HepG2 (cell line): Measurements from ENCODE around the gene TFDP1. TPM values are rescaled to one million over a fixed set of nuclear protein-coding genes. Genes with fewer than 3 reads are reported as not detected.

Source experiments
- ATAC-seq: fragments of 200-7000 bp; cut with Tn5 transposase; 3 replicates; pipeline ENCODE4 v1.9.1; 2020; ENCODE audit warnings: mild to moderate bottlenecking, moderate library complexity
- BruUV-seq: library from RNA; stranded (reverse); fragments of 400-500 nt; replicated peaks from 2 replicates; lab custom pipeline; 2021; lab: Mats Ljungman, UMichigan
- CTCF ChIA-PET: fragments of 300-600 bp; formaldehyde crosslinking; extraction: SDS; loops from one replicate; lab custom pipeline; 2021; ENCODE audit warnings: low total read pairs, inconsistent platforms, low intra/inter-chr PET ratio; lab: Yijun Ruan, JAX
- POLR2A ChIA-PET: fragments of 350-600 bp; sonication (Branson Sonifier 250); formaldehyde crosslinking; loops from one replicate; lab custom pipeline; 2020; ENCODE audit warnings: antibody characterized with exemption, inconsistent platforms; lab: Yijun Ruan, JAX
- DNase-seq: peaks from one replicate; pipeline ENCODE4 v3.0.0-alpha.2; 2015; ENCODE audit warnings: low spot score
- FAIRE-seq: peaks from 3 replicates; lab custom pipeline; 2011; peaks lifted over from hg19 to GRCh38; lab: Jason Lieb, UNC
- H2AFZ ChIP-seq: one replicate; pipeline ENCODE4 v1.6.1; 2011; ENCODE audit warnings: low read length, inconsistent platforms
- H3K27ac ChIP-seq: fragments of 300-600 bp; 3 replicates; pipeline ENCODE4 v1.8.0; 2011; ENCODE audit warnings: mixed run types, mild to moderate bottlenecking, mixed read lengths, low read length, inconsistent platforms; ENCODE audit not compliant: insufficient read depth; ENCODE audit errors: extremely low read length
- H3K27me3 ChIP-seq, 2 experiments: fragments of 200-600 bp in 1 of 2; 2 replicates in 1 of 2; 3 replicates in 1 of 2; pipeline versions ENCODE4 v1.6.0 to v1.8.0; 2011; ENCODE audit warnings: low read length in 2 of 2, mild to moderate bottlenecking in 2 of 2, moderate library complexity in 2 of 2, inconsistent platforms in 1 of 2; ENCODE audit not compliant: insufficient read depth in 2 of 2, control insufficient read depth in 1 of 2
- H3K36me3 ChIP-seq, 2 experiments: fragments of 200-600 bp in 1 of 2; replicated peaks in 1 of 2; 2 replicates in 1 of 2; 3 replicates in 1 of 2; pipeline versions ENCODE4 v1.5.1 to v1.8.0; 2011; ENCODE audit warnings: low read length in 2 of 2, inconsistent platforms in 1 of 2; ENCODE audit not compliant: insufficient read depth in 2 of 2, control insufficient read depth in 1 of 2
- H3K4me1 ChIP-seq: 2 replicates; pipeline ENCODE4 v1.5.1; 2012; ENCODE audit warnings: low read length, inconsistent platforms; ENCODE audit not compliant: insufficient read depth
- H3K4me2 ChIP-seq: 2 replicates; pipeline ENCODE4 v1.6.0; 2011; ENCODE audit warnings: low read depth, low read length, inconsistent platforms
- H3K4me3 ChIP-seq, 3 experiments: fragments of 200-600 bp in 1 of 3; sonication (generic), shearing (Covaris generic) in 1 of 3; replicated peaks in 1 of 3; 2 replicates each; pipeline ENCODE4 v1.5.1; 2011 to 2016; ENCODE audit warnings: low read length in 3 of 3, inconsistent platforms in 2 of 3, low read depth in 2 of 3, mild to moderate bottlenecking in 2 of 3, control low read depth in 1 of 3, mixed read lengths in 1 of 3; ENCODE audit not compliant: insufficient read depth in 1 of 3
- H3K79me2 ChIP-seq: one replicate; pipeline ENCODE4 v1.6.1; 2011; ENCODE audit warnings: low read length, inconsistent platforms; ENCODE audit not compliant: insufficient read depth
- H3K9ac ChIP-seq: 2 replicates; pipeline ENCODE4 v1.6.0; 2011; ENCODE audit warnings: mild to moderate bottlenecking, low read depth, low read length, inconsistent platforms; ENCODE audit not compliant: insufficient read depth
- H3K9me3 ChIP-seq: 2 replicates; pipeline ENCODE4 v1.5.1; 2012; ENCODE audit warnings: mild to moderate bottlenecking, low read length
- H4K20me1 ChIP-seq: 2 replicates; pipeline ENCODE4 v1.6.0; 2011; ENCODE audit warnings: inconsistent platforms, mild to moderate bottlenecking, low read length, moderate library complexity; ENCODE audit not compliant: insufficient read depth
- ATF7-NPFF ChIP-seq: sonication (generic); formaldehyde crosslinking; IDR thresholded peaks from 2 replicates; pipeline ENCODE4 v1.8.1; 2023; ENCODE audit warnings: mild to moderate bottlenecking, low read depth, missing genetic modification reagents, moderate library complexity
- KAT7 ChIP-seq: IDR thresholded peaks from 2 replicates; pipeline ENCODE4 v1.6.1; 2018; ENCODE audit warnings: borderline replicate concordance, missing compliant biosample characterization
- MTA1 ChIP-seq: sonication (generic); formaldehyde crosslinking; IDR thresholded peaks from 2 replicates; pipeline ENCODE4 v1.4.0; 2020; ENCODE audit warnings: missing genetic modification reagents, mild to moderate bottlenecking, borderline replicate concordance
- SP5 ChIP-seq: IDR thresholded peaks from 2 replicates; pipeline ENCODE4 v1.6.1; 2016; ENCODE audit warnings: low read depth, borderline replicate concordance
- ZEB1 ChIP-seq: IDR thresholded peaks from 2 replicates; pipeline ENCODE4 v1.6.1; 2012; ENCODE audit warnings: mild to moderate bottlenecking, low read depth, inconsistent platforms; ENCODE audit not compliant: insufficient replicate concordance
- ZNF263 ChIP-seq: sonication (generic); formaldehyde crosslinking; IDR thresholded peaks from 2 replicates; pipeline ENCODE4 v1.4.0; 2020; ENCODE audit warnings: missing genetic modification reagents
- ZNF333 ChIP-seq: sonication (generic); formaldehyde crosslinking; IDR thresholded peaks from 2 replicates; pipeline ENCODE4 v1.4.0; 2020; ENCODE audit warnings: mild to moderate bottlenecking, missing genetic modification reagents, borderline replicate concordance
- ZNF644 ChIP-seq: IDR thresholded peaks from 2 replicates; pipeline ENCODE4 v1.6.1; 2016; ENCODE audit warnings: low read depth
- WGBS: methylation state at CpG from one replicate; pipeline ENCODE4 v1.1.6; 2017; ENCODE audit warnings: low lambda C conversion rate; 5-methylcytosine and 5-hydroxymethylcytosine counted together
- in situ Hi-C: cut with HindIII; loops from 2 replicates; pipeline ENCODE4 v1.10.0; 2017; ENCODE audit warnings: low pct_unique_long_range_greater_than_20kb; ENCODE audit not compliant: extremely low pct_ligation_motif_present
- intact Hi-C: fragments of 100-400 bp; cut with micrococcal nuclease; formaldehyde crosslinking; loops from one replicate; pipeline ENCODE4 v1.10.0; 2022; ENCODE audit not compliant: unreplicated experiment
- polyA plus RNA-seq, 8 experiments: library from polyadenylated mRNA; depleted of rRNA in 3 of 8; stranded (reverse) in 7 of 8; unstranded in 1 of 8; fragments of >200 nt; fragmentation: Illumina TruSeq in 4 of 8; extraction: Trizol in 4 of 8; gene quantifications; 2 replicates each; pipeline versions ENCODE4 v1.2.1 to v1.2.3, GENCODE V29; 2011 to 2016; ENCODE audit warnings: low read depth in 4 of 8, missing spikeins in 1 of 8, mixed read lengths in 1 of 8; ENCODE audit not compliant: insufficient read depth in 1 of 8
- total RNA-seq, 5 experiments: library from RNA; depleted of rRNA; stranded (reverse); fragments of >200 nt; fragmentation: Illumina TruSeq; extraction: Trizol; gene quantifications; 2 replicates each; pipeline ENCODE4 v1.2.3, GENCODE V29; 2016; ENCODE audit warnings: low read depth in 1 of 5
- TF ChIP-seq, protein P1 (sequence below): sonication (generic); formaldehyde crosslinking; IDR thresholded peaks from 2 replicates; pipeline ENCODE4 v1.4.0; 2020; ENCODE audit warnings: missing genetic modification reagents
- TF ChIP-seq, protein P2 (sequence below): sonication (generic); formaldehyde crosslinking; IDR thresholded peaks from 2 replicates; pipeline ENCODE4 v1.4.0; 2020; ENCODE audit warnings: missing genetic modification reagents, borderline replicate concordance
- TF ChIP-seq, protein P3 (sequence below): sonication (generic); formaldehyde crosslinking; IDR thresholded peaks from 2 replicates; pipeline ENCODE4 v1.5.0; 2020; ENCODE audit warnings: missing genetic modification reagents
- TF ChIP-seq, protein P4 (sequence below): sonication (generic); formaldehyde crosslinking; IDR thresholded peaks from 2 replicates; pipeline ENCODE4 v1.8.0; 2022; ENCODE audit warnings: missing genetic modification reagents, mild to moderate bottlenecking, borderline replicate concordance

Gene TFDP1
- total and polyA plus RNA-seq, 2 of the 13 experiments (the other 11 are each of a cell fraction or from before 2014, with no cell fraction given) = 38.0 to 84.2 TPM

DNA sequence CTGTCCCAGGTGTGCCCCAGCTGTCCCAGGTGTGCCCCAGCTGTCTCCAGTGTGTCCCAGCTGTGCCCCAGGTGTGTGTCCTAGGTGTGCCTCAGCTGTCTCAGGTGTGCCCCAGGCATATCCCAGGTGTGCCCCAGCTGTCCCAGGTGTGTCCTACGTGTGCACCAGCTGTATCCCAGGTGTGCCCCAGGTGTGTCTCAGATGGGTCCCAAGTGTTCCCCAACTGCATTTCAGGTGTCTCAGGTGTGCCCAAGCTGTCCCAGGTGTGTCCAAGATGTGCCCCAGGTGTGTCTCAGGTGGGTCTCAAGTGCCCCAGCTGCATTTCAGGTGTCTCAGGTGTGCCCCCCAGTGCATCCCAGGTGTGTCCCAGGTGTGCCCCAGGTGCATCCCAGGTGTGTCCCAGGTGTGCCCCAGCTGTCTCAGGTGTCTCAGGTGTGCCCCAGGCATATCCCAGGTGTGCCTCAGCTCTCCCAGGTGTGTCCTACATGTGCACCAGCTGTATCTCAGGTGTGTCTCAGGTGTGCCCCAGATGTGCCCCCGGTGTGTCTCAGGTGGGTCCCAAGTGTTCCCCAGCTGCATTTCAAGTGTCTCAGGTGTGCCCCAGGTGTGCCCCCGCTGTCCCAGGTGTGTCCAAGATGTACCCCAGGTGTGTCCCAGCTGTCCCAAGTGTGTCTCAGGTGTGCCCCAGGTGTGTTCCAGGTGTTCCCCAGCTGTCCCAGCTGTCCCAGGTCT is 81.2 kb downstream of the TFDP1 start:
- FAIRE-seq = no peak
- intact Hi-C loops = no loop called here
- Histone ChIP-seq H4K20me1 (no peaks in the 10 kb centered on the region), H3K27ac (no peak overlapping the region), H3K27me3 (peaks cover 7 to 59% of the 10 kb centered on the region in 2 experiments; a peak in 4 of 5 replicates), H3K9ac (no peak overlapping the region), H3K79me2 (no peaks in the 10 kb centered on the region), H3K4me3 (no peak overlapping the region), H3K4me2 (no peak overlapping the region), H3K4me1 (peaks cover 9% of the 10 kb centered on the region)
- no peak for DNase-seq
- CTCF ChIA-PET = no interaction called here
- no CpG with 5 or more reads among the region's 3 CpGs for WGBS
- in situ Hi-C loops = no loop called here
- POLR2A ChIA-PET = no interaction called here
- BruUV-seq = no TSS peak
- peak; percentile 76 for TF ChIP-seq ZEB1
- TF ChIP-seq MTA1 (CRISPR knock-in tag) = 0 out of 2 replicates have a peak, but pooled peaks have one; percentile 43
- TF ChIP-seq ZNF644 (CRISPR knock-in tag) = no peak
- TF ChIP-seq, protein P1, sequence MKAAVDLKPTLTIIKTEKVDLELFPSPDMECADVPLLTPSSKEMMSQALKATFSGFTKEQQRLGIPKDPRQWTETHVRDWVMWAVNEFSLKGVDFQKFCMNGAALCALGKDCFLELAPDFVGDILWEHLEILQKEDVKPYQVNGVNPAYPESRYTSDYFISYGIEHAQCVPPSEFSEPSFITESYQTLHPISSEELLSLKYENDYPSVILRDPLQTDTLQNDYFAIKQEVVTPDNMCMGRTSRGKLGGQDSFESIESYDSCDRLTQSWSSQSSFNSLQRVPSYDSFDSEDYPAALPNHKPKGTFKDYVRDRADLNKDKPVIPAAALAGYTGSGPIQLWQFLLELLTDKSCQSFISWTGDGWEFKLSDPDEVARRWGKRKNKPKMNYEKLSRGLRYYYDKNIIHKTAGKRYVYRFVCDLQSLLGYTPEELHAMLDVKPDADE (CRISPR knock-in tag) = no peak
- TF ChIP-seq, protein P2, sequence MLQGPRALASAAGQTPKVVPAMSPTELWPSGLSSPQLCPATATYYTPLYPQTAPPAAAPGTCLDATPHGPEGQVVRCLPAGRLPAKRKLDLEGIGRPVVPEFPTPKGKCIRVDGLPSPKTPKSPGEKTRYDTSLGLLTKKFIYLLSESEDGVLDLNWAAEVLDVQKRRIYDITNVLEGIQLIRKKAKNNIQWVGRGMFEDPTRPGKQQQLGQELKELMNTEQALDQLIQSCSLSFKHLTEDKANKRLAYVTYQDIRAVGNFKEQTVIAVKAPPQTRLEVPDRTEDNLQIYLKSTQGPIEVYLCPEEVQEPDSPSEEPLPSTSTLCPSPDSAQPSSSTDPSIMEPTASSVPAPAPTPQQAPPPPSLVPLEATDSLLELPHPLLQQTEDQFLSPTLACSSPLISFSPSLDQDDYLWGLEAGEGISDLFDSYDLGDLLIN = no peak
- no peak for TF ChIP-seq ATF7-NPFF (CRISPR knock-in tag)
- TF ChIP-seq SP5 (CRISPR knock-in tag) = no peak
- TF ChIP-seq ZNF333 = no peak
- TF ChIP-seq KAT7 (CRISPR knock-in tag) = no peak
- no peak for TF ChIP-seq ZNF263
- TF ChIP-seq, protein P3, sequence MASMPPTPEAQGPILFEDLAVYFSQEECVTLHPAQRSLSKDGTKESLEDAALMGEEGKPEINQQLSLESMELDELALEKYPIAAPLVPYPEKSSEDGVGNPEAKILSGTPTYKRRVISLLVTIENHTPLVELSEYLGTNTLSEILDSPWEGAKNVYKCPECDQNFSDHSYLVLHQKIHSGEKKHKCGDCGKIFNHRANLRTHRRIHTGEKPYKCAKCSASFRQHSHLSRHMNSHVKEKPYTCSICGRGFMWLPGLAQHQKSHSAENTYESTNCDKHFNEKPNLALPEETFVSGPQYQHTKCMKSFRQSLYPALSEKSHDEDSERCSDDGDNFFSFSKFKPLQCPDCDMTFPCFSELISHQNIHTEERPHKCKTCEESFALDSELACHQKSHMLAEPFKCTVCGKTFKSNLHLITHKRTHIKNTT (CRISPR knock-in tag) = no peak
- TF ChIP-seq, protein P4, sequence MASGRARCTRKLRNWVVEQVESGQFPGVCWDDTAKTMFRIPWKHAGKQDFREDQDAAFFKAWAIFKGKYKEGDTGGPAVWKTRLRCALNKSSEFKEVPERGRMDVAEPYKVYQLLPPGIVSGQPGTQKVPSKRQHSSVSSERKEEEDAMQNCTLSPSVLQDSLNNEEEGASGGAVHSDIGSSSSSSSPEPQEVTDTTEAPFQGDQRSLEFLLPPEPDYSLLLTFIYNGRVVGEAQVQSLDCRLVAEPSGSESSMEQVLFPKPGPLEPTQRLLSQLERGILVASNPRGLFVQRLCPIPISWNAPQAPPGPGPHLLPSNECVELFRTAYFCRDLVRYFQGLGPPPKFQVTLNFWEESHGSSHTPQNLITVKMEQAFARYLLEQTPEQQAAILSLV (CRISPR knock-in tag) = no peak
- TF ChIP-seq, all 625 proteins: peak for 2
- Histone ChIP-seq H3K36me3 (no peaks in the 10 kb centered on the region), H2AFZ (no peak overlapping the region), H3K9me3 (no peaks in the 10 kb centered on the region)
- ATAC-seq = no peak
